ENCODE measurements around the gene SLC35G2. TPM values are rescaled to one million over a fixed set of nuclear protein-coding genes. Genes with fewer than 3 reads are reported as not detected.
"Not testable (repeated sequence)": the region's sequence is repeated elsewhere in the genome, so short reads cannot be mapped to it uniquely, and the experiment has no call there.

The SLC35G2 gene
- 10 to 100 TPM in 1 of 3 donors, 1 to 10 TPM in 2; 3.4 to 11.1 (median 5.5) TPM for polyA plus RNA-seq (ENCODE audit: insufficient read length in 3 of 3)

DNA sequence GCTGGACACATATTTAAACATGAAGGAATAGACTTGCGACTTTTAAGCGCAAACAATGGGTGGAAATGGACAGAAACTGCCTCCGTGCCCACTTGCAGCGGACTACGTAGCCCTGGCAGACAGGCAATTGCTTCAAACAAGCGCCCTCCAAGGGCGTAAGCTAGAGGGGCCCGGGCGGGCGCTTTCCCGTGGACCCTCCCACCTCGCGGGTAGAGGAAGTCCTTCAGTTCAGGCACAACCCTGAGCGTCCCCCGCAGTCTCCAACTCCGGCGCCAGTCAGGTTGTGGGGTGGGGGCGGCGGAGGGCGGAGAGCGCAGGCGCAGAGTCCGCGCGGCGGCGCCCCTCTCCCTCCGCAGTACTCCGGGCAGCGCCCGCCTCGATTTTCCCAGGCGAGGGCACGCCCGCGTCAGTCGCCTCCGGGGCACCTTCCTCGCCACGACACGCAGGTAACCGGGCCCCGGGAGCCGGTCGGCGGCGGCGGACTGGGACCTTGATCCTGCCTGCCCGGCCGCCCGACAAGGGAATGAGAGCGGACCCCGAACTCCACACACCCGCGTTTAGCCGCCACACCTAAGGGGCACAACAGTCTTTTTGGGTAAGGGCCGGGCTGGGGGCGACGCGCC is at the start of gene SLC35G2:
Gene SLC35G2, plus strand, starts transcription at position 358 of the 623 bp plus-strand sequence. CDS start 35,335 bp downstream, outside the sequence.
- DNase-seq (ENCODE audit: low read depth in 3 of 3, low spot score in 2 of 3), result no peak

DNA sequence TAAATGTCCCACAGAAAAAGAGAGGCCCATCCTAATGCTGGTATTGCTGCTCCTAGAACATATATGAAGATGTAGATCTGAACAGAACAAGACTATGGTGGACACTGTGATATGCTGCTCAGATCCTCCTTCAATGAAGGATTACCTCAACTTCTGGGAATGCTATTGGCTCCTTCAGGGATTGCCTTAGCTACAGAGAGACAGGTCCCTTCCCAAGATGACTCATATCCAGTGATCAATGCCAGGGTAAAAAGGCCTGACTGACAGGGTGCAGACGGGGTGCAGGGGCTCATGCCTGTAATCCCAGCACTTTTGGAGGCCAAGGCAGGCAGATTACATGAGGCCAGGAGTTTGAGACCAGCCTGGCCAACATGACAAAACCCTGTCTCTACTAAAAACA is 46.2 kb upstream of the SLC35G2 start:
- DNase-seq (ENCODE audit: low read depth in 3 of 3, low spot score in 2 of 3), result no peak

DNA sequence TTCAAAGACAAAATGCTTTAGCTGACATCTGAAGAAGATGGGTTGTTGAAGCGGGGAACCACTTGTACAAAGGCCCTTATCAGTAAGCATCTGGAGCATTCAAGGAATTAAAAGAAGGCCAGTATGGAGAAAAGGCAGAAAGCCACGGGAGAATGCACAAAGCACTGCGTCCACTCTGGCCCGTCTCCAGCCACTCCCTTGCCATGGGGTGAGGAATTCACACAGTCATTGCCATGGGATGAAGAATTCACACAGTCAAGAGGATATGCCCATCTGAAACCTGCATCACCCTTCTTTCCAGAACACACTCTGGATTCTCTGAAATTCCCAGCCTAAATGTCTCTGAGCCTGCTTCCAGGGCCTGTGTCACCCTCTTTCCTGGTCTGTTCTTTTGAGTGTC is 40.1 kb upstream of the SLC35G2 start:
- no peak for DNase-seq (ENCODE audit: low read depth in 3 of 3, low spot score in 2 of 3)

DNA sequence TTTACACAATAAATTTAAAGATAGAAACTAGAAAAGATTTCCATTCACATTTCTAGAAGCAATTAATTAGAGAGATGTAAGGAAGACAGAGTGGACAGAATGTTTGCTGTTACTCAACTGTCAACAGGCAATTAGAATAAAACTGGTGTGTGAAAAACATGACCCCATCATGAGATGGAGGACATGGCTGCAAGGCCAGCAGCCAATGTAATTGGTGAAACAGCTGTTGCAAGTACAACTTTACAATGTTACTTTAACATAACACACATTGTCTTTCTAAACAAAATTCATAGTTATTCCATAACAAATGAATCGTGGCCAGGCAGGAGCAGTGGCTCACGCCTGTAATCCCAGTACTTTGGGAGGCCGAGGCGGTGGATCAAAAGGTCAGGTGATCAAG is 38.2 kb upstream of the SLC35G2 start:
- no peak for DNase-seq (ENCODE audit: low read depth in 3 of 3, low spot score in 2 of 3)

DNA sequence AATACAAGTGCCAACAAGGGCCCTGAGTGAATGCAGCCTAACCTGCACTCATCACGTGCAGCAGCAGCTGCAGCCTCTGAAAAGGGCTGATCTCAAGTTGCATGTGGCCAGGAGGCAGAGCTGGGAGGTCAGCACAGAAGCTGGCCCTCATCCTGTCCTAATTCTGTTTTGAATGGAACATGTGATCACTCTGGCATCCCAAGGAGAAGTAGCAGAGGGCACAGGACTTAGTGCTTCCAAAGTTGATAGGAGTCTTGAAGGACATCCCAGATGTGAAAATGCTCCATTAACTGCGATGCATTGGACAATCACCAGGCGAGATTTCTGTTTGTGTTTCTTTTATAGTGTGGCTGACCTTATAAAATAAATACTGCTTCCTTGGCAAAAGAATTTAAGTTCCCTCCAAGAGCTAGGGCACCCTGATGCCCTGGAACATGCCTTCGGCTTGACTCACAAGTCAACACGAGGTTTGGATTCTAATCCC is 35.2 kb upstream of the SLC35G2 start:
- DNase-seq (ENCODE audit: low read depth in 3 of 3, low spot score in 2 of 3), result no peak

DNA sequence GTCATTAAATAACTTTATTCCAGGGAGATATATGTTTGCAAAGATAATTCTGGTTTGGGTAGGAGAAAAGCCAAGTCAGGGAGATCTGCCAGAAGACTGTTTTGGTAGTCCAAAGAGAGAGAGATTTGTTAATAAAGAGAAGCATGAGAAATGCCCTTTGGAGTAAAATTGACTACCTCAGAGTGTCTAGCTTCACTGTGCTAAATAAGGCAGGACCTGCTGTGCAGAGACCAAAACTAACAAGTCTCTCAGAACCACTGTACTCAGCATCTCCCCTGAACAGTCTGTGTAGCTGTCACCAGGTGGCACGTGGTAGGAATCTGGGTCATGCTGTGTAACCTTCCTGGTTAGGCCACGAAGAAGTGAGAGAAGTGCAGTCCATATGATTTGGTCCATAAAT is 31.6 kb upstream of the SLC35G2 start:
- no peak for DNase-seq (ENCODE audit: low read depth in 3 of 3, low spot score in 2 of 3)

DNA sequence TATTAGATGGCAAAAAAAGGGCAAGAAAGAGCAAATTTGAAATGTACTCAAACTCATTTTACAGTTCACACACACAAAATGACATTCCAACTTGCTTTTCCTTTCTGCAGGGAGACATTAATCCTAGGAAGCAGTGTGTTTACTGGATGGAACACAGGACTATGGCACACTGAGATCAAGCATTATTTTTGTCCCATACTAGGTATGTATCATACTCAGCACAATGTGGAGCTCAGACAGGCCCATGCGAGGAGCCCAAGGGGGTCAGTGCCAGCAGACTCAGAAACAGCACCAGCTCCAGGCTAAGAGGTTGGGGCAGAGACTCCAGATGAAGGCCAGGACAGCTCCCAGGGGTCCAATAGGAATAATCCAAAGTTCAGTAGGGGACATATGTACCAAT is 30.8 kb upstream of the SLC35G2 start:
- no peak for DNase-seq (ENCODE audit: low read depth in 3 of 3, low spot score in 2 of 3)

DNA sequence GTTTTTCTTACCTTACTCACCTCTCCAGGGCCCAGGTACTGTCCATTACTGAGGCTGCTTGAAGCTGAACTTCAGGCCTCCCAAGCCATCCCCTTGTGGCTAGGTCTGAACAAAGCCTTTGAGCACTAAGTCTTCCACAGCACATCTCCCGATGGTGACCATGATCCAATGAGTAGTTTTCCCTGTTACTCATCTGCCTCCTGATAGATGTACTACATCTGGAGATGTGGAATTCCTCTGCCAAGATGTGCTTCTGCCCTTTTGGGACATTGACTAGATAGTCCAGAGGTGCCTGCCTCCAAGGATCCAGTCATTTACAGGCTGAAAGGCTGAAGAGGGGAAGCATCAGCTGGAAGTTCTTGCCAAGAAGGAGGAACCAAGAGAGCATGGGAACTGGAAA is 28.9 kb upstream of the SLC35G2 start:
- no peak for DNase-seq (ENCODE audit: low read depth in 3 of 3, low spot score in 2 of 3)

DNA sequence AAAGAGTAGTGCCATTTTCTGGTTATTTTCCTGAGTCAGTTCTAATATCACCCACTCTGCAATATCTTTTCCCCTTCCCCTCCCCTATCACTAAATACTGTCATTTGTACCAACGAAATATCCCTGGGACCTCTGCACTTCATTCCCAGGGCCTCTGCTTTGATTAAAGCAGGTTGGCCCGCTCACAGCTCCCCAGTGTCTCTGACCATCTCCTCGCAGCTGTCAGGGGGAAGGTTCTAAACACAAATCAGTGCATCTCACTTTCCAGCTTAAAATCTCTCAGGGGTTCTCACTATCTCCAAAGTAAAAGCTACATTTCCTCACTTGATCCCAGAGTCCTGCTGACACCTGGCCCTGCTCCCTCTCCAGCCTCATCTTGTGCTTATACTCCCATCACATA is 28.1 kb upstream of the SLC35G2 start:
- no peak for DNase-seq (ENCODE audit: low read depth in 3 of 3, low spot score in 2 of 3)

DNA sequence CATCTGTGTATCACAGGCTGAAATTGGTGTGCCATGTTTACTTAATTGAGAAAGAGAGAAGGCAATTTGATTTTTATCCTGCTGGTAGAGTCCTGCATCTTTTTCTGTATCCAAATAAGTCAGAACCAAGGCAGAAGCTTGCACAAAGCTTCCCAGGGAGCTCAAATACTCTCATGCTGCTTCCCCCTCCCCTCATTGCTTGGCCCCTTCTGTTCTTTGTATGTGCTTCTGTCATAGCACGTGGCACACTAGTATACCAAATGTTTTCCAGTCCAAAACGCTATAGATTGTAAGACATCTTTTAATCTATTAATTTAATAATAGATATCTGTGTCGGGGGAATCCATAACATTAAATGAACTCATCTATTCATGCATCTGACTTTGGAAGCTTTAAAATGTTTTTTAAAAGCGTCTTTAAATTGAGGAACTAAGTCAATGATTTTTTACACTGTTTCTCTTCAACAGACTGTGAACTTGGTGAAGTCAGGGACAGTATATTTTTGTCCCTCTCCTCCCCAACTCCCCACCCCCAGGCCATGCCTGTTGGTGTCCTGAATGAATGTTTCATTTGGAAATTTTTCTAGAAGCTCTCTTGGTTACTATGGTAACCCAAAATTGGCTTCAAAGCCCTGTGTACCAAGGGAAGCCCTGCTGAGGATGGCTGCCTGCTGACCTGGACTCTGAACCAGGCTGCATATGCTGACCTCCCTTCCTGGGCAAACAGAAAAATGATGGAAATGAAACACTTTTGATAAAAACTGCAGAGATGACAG is 26.2 kb upstream of the SLC35G2 start:
- DNase-seq (ENCODE audit: low read depth in 3 of 3, low spot score in 2 of 3), result no peak

DNA sequence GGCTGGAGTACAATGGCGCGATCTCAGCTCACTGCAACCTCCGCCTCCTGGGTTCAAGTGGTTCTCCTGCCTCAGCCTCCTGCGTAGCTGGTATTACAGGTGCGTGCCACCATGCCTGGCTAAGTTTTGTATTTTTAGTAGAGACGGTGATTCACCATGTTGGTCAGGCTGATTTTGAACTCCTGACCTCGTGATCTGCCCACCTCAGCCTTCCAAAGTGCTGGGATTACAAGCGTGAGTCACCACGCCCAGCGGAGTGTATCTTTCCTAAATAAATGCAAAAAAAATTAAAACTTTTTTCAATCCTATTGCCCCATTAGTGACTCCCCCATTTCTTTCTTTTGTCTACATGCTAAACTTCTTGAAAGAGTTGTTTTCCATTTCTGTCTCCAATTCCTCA is 17.8 kb upstream of the SLC35G2 start:
- not testable (repeated sequence) for DNase-seq (ENCODE audit: low read depth in 3 of 3, low spot score in 2 of 3)

DNA sequence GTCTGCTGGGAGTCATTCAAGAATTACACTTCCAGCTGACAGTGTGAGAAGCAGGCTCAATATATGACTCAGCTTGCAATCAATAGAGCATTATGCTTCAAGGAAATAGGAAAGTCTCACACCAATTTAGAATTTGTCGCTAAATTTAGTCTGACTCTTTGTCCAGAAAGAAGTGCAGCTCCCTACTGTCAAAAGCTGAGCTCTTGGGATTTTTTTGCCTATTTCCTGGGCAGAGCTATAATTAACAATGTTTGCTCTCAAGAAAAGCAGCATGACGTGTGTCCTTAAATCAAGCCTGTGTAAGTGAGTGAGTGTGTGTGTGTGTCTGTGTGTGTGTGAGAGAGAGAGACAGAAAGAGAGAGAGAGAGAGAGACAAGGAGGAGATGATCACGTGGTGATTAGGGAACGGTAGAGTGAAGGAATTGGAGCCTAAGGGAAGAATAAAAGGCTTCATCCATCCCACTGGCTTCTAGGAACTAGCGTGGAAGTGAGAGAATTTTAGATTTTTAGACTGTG is 16.4 kb upstream of the SLC35G2 start:
- DNase-seq (ENCODE audit: low read depth in 3 of 3, low spot score in 2 of 3), result no peak

DNA sequence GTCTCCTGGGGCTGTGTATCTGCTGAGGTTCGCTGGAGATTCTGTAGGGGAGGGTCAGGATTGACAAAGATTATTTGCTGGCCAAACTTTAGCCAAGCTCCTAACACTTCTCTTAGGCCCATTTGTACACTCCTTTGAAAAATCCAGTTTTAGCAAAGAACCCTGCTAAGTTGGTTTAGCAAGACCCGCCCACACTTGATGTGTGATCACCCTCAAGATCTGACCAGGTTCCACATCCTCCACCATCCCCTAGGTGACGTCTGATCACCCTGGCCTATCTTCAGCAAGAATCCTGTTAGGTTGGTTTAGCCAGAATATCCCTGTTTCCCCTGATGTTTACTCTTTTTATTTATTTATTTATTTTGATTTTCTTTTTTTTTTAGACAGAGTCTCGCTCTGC is 14.8 kb upstream of the SLC35G2 start:
- DNase-seq (ENCODE audit: low read depth in 3 of 3, low spot score in 2 of 3), result no peak

DNA sequence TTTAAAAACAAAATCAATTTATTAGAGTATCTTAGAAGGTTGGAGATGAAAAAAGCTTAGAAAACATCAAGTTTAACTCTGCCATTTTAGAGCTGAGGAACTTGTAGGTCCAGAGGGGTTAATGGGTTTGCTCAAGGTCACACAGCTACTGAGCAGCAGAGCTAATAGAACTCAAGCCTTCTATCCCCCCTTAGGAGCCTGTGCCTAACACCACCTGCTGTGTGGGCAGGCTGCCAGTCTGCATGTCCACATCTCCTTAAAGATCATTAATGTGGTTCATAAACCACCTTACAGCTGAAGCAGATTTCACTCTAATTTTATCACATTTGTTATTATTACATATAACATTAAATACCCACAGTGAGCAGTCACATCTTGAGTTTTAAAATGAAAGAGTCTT is 14.1 kb upstream of the SLC35G2 start:
- no peak for DNase-seq (ENCODE audit: low read depth in 3 of 3, low spot score in 2 of 3)

DNA sequence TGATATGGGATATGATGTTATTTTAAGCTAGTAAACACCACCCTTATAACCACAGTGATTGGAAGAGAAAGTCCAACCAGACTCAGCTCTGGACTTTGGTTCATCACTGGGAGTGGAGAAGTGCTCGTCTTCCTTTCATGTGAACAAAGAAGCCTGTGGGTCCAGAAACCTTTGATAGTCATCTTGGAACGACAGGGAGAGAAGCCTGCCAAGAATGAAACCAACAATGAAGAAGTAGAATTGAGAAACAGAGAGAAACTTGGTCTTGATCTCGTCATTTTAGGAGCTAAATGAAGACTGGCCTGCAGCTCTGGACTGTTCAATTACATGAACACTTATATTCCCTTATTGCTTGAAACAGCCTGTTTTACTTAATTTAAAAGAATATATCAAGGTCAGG is 13.1 kb upstream of the SLC35G2 start:
- DNase-seq (ENCODE audit: low read depth in 3 of 3, low spot score in 2 of 3), result no peak

DNA sequence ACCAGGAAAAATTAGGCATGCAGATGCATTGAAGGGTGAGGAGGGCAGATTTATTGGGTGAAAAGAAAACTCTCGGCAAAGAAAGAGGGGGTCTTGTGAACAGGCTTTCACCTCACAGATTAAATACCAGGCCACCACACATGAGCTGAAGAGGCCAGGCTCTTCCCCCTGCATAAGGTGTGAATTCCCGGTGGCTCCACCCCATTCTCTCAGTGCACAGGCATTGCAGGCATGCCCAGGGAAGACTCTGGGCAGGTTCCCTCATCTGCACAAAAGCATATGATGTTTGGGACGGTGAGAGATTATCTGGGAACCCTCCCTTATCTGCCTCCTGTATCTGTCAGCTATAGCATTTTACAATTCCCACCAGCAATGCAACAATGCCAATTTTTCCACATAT is 7.2 kb upstream of the SLC35G2 start:
- DNase-seq (ENCODE audit: low read depth in 3 of 3, low spot score in 2 of 3), result no peak

DNA sequence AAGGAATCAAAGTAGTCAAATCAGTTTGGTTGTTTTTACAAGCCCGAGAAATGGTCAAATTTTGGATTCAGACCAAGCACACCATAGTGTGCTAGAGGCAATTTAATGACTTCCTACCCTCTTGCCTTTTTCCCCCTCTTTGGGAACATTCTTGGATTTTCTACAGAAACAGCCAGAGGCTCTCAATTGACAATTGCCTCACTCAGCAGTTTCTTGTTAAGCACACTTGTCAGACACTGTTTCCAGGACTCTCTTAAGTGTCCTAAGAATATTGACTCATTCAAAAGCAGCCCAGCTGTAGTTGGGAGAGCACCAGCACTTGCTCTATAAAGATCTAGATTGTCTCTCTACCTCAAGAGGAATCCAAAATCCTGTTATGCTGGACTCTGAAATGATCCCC is 1.5 kb upstream of the SLC35G2 start:
- DNase-seq (ENCODE audit: low read depth in 3 of 3, low spot score in 2 of 3), result no peak

DNA sequence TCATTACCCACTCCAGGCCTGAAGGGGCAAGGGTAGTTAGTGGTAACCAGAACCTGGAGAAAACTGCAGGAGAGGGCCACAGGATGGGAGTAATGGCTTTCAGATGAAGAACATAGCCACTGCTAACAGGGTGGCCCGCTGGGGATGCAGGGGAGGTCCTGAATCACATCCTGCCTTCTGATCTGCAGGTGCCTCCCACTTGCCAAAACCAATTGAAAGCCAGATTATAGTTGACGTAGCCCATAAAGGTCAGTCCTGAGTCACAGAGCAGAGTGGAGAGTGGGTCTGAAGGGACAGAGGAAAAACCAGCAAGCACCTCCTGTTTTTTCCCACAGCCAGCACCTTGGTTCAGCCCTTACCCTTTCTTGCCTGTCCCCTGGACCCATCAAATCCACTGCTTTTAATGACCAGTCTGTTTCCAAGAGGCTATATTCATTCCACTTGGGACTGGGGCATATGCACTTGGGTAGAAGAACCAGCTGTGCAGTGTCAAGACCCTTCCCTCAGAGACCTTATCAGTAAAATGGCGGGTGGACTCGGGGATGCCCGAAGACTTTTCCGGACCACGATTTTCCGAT is 646 bp upstream of the SLC35G2 start:
- DNase-seq (ENCODE audit: low read depth in 3 of 3, low spot score in 2 of 3), result no peak

DNA sequence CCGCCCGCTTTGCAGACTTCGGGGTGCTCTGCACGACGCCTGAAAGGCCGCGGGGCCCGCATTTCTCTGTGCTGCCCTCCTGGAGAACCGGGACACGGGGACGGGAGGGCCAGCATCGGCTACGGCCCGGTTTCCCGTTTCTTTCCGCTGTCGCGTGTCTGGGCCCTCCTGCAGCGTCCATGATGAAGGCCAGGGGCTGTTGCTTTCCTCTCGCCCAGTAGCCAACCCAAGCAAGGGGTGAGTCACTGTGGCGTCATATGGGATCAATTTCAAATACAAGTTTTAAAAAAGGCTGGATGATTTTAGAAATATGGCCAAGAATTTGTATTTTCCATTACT is 435 bp downstream of the SLC35G2 start:
- no peak for DNase-seq (ENCODE audit: low read depth in 3 of 3, low spot score in 2 of 3)

DNA sequence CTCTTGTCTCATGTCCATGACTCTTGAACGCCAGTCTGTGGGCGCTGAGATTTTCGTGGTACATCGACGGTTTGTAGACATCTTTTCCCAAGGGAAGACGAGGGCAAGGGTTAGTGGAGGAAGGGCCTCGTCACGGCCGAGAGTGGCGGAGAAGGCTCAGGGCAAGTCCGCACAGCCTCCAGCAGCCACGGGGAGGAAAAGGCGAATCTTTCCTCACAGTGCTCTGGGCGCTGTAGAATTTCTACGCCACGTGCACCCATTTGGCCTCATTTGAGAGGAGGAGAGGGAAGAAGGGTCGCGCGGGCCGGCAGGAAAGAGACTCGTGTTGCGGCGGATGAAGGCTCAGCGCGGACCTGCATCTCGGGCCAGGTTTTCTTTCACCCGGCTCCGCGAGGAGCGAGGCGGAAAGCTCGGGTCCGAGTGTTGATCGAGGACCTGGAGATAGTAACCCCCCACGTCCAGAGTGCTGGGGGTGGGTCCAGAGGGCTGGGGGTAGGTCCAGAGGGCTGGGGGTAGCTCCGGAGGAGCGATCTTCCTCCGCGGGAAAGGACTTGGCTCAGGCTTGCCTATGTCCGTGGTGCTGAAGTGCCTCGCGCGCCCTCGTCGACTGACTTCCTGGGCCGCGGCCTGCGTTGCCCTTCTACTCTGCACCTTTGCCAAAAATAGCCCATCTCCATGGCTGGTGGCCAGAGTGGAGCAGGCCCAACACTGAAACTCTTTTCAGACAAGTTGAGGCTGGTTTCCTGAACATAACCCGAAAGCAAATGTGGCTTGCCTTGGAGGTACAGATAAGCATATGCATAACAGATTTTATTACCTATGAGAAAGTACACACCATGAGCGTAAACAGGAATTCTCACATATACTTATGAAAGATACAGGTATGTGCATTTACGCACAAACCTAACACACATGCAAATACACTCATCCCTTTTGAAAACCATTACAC is 1.1 kb downstream of the SLC35G2 start:
- no peak for DNase-seq (ENCODE audit: low read depth in 3 of 3, low spot score in 2 of 3)

DNA sequence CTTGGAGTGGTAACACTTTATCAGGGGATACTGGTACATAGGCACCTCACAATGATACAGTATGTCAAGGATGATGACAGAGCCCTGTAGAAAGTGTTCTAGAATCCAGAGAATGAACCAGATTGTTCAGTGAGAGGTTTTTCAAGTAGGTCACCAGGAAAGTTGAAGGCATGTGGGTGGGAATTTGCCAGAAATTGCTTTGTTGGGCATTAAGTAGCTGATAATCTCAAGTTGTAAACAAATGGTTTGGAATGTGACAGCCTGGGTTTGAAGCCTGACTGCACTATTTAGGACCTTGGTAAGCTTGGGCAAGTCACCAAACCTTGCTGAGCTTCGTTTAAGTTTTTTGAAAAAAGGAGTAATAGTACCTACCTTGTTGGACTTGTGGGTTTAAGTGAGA is 12.5 kb downstream of the SLC35G2 start:
- no peak for DNase-seq (ENCODE audit: low read depth in 3 of 3, low spot score in 2 of 3)

Data from right renal cortex interstitium (tissue), 3 donors.